ENCODE data around the gene ART1. TPM values are rescaled to one million over a fixed set of nuclear protein-coding genes. Genes with fewer than 3 reads are reported as not detected.

Gene ART1
- polyA plus RNA-seq, 1 donor (not counting 4 experiments of a cell fraction or from before 2014, with no cell fraction given) = not detected

- Histone ChIP-seq H3K9me1 (ENCODE audit: control insufficient read depth, extremely low read depth, insufficient read depth, low read length) (no peaks in the 10 kb centered on the region), H3K4me1 (ENCODE audit: control insufficient read depth, extremely low read depth, insufficient read depth, low read length) (no peaks in the 10 kb centered on the region), H3K4me3 (ENCODE audit: control insufficient read depth in 2 of 3, extremely low read depth in 1 of 3, insufficient read depth in 2 of 3, low read depth in 1 of 3, low read length in 3 of 3) (no peak overlapping the region), H3K9ac (ENCODE audit: control insufficient read depth, extremely low read depth, insufficient read depth, low read length) (no peak overlapping the region), H3K27me3 (ENCODE audit: control insufficient read depth, extremely low read depth, insufficient read depth, low read length) (peaks cover 5% of the 10 kb centered on the region), H3K4me2 (ENCODE audit: control insufficient read depth, extremely low read depth, insufficient read depth, low read depth, low read length) (no peak overlapping the region), H2AFZ (ENCODE audit: control insufficient read depth, low read length) (no peak overlapping the region), H3K9me3 (ENCODE audit: control insufficient read depth, low read depth, low read length) (no peaks in the 10 kb centered on the region), H3K79me2 (ENCODE audit: control insufficient read depth, insufficient read depth, low read length) (no peaks in the 10 kb centered on the region), H3K36me3 (ENCODE audit: control insufficient read depth in 2 of 2, extremely low read depth in 1 of 2, insufficient read depth in 2 of 2, low read length in 2 of 2) (no peaks in the 10 kb centered on the region), H4K20me1 (ENCODE audit: control insufficient read depth, extremely low read depth, insufficient read depth, low read length) (no peaks in the 10 kb centered on the region), H3K27ac (ENCODE audit: control insufficient read depth, insufficient read depth, low read length) (no peak overlapping the region)
- FAIRE-seq = no peak
- TF ChIP-seq, protein P1, sequence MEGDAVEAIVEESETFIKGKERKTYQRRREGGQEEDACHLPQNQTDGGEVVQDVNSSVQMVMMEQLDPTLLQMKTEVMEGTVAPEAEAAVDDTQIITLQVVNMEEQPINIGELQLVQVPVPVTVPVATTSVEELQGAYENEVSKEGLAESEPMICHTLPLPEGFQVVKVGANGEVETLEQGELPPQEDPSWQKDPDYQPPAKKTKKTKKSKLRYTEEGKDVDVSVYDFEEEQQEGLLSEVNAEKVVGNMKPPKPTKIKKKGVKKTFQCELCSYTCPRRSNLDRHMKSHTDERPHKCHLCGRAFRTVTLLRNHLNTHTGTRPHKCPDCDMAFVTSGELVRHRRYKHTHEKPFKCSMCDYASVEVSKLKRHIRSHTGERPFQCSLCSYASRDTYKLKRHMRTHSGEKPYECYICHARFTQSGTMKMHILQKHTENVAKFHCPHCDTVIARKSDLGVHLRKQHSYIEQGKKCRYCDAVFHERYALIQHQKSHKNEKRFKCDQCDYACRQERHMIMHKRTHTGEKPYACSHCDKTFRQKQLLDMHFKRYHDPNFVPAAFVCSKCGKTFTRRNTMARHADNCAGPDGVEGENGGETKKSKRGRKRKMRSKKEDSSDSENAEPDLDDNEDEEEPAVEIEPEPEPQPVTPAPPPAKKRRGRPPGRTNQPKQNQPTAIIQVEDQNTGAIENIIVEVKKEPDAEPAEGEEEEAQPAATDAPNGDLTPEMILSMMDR (optimal IDR thresholded peaks at IDR 0.05 in 1 of 3, IDR thresholded peaks at IDR 0.05 in 1 of 3, conservative IDR thresholded peaks at IDR 0.05 in 1 of 3; ENCODE audit: extremely low read depth in 1 of 3, insufficient read depth in 2 of 3, low read length in 3 of 3) = no peak
- no peak for TF ChIP-seq EZH2 (IDR thresholded peaks at IDR 0.05; ENCODE audit: low read length)
- dilution Hi-C loops (cut with MboI; ENCODE audit: extremely low pct_ligation_motif_present, low sequenced_read_pairs) = no loop called here
- no peak for DNase-seq (ENCODE audit: low read depth, low spot score)
Observed at GRCh38 chr11:3631331-3631730, 13.6 kb upstream of the ART1 start.

DNA sequence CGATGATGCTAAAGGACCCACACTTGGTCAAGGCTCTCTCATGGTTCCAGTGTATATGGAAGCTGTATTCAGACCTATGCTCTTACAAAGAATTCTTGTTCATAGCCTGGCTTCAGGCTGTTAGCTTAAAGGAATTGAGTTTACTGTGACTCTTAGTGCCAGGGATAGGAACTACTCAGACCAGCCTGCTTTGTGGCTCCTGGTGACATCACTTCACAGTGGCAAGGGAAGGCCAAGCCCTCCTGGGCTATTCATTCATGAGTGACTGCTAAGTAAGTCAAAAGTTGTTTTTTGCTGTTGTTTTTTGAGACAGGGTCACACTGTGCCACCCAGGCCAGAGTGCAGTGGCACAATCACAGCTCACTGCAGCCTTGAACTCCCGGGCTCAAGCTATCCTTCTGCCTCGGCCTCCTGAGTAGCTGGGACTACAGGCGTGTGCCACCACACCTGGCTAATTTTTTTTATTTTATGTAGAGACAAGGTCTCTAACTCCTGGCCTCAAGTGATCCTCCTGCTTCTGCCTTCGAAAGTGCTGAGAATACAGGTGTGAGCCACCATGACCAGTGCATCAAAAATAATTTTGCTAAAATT is 12.8 kb upstream of the ART1 start:
- H3K4me3 ChIP-seq (ENCODE audit: control insufficient read depth in 2 of 3, extremely low read depth in 1 of 3, insufficient read depth in 2 of 3, low read depth in 1 of 3, low read length in 3 of 3) = no peak overlapping the region
- H3K9me3 ChIP-seq (ENCODE audit: control insufficient read depth, low read depth, low read length) = no peaks in the 10 kb centered on the region
- H3K4me1 ChIP-seq (ENCODE audit: control insufficient read depth, extremely low read depth, insufficient read depth, low read length) = no peaks in the 10 kb centered on the region
- peaks cover 5% of the 10 kb centered on the region for H3K27me3 ChIP-seq (ENCODE audit: control insufficient read depth, extremely low read depth, insufficient read depth, low read length)
- H2AFZ ChIP-seq (ENCODE audit: control insufficient read depth, low read length) = no peak overlapping the region
- H3K79me2 ChIP-seq (ENCODE audit: control insufficient read depth, insufficient read depth, low read length) = no peaks in the 10 kb centered on the region
- no peaks in the 10 kb centered on the region for H3K36me3 ChIP-seq (ENCODE audit: control insufficient read depth in 2 of 2, extremely low read depth in 1 of 2, insufficient read depth in 2 of 2, low read length in 2 of 2)
- DNase-seq (ENCODE audit: low read depth, low spot score) (no peak), FAIRE-seq (no peak)
- H3K4me2 ChIP-seq (ENCODE audit: control insufficient read depth, extremely low read depth, insufficient read depth, low read depth, low read length) = no peak overlapping the region
- no peak overlapping the region for H3K9ac ChIP-seq (ENCODE audit: control insufficient read depth, extremely low read depth, insufficient read depth, low read length)
- no peaks in the 10 kb centered on the region for H3K9me1 ChIP-seq (ENCODE audit: control insufficient read depth, extremely low read depth, insufficient read depth, low read length)
- no peaks in the 10 kb centered on the region for H4K20me1 ChIP-seq (ENCODE audit: control insufficient read depth, extremely low read depth, insufficient read depth, low read length)
- dilution Hi-C loops (cut with MboI; ENCODE audit: extremely low pct_ligation_motif_present, low sequenced_read_pairs) = no loop called here
- H3K27ac ChIP-seq (ENCODE audit: control insufficient read depth, insufficient read depth, low read length) = no peak overlapping the region
- no peak for TF ChIP-seq EZH2 (IDR thresholded peaks at IDR 0.05; ENCODE audit: low read length)
- TF ChIP-seq, protein P1 (optimal IDR thresholded peaks at IDR 0.05 in 1 of 3, IDR thresholded peaks at IDR 0.05 in 1 of 3, conservative IDR thresholded peaks at IDR 0.05 in 1 of 3; ENCODE audit: extremely low read depth in 1 of 3, insufficient read depth in 2 of 3, low read length in 3 of 3) = no peak
